NCI-H2227 treated with DMSO at 0.1 percent for 48 hours (cell line): Measurements from ENCODE around the gene DNAJC3.
"Not testable (repeated sequence)": the region's sequence is repeated elsewhere in the genome, so short reads cannot be mapped to it uniquely, and the experiment has no call there.

Experiments
- DNase-seq: peaks from one replicate; lab custom pipeline; 2025; lab: John Stamatoyannopoulos, UW

DNAJC3 gene

GRCh38 chr13:95676762-95677563 lies at the start of gene DNAJC3:
TSS of gene DNAJC3 (plus strand) at chr13:95677139. CDS start at chr13:95677256, 117 bp downstream.
- DNase-seq = peak; percentile 94

DNA sequence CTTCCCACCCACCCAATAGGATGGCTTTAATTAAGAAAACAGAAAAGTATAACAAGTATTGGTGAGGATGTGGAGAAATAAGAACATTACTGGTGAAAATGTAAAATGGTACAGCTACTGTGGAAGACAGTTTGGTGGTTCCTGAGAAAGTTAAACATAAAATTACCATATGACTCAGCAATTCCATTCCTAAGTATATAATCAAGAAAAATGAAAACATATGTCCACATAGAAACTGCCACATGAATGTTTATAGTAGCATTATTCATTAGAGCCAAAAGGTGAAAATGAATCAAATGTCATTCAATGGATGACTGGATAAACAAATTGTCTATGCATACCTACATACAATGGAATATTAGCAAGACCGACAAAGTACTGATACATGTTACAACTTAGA lies 49.3 kb upstream of the DNAJC3 start:
- DNase-seq = no peak

DNA sequence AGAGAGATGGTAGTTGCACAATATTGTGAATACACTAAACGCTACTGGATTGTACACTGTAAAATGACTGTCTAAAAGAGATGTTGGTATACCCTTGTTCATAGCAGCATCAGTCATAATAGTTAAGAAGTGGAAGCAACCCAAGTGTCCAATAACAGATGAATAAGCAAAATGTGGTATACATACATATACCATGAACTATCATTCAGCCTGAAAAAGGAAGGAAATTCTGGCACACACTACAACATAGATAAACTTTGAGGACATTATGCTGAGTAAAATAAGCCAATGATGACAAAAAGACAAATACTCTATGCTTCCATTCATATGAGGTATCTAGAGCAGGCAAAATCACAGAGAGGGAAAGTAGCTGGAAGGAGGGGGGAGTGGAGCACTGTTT lies 48.5 kb upstream of the DNAJC3 start:
- DNase-seq = no peak

DNA sequence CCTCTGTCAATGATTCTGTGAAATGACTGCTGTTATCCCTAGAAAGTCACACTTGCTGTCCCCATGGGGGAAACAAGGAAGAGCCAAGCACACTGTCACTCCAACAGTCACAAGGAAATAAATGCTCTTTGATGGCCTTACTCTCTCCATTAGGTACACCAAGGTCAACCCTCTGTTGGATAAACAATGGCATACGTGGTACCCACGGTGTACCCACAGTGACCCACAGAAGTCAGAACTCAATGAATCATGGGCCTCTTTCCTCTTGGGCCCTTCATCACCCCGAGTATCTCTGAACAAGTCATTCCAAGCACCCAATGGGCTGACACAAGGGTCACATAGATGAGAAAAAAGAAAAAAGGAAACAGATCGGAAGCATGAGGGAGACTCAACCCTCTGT lies 47.9 kb upstream of the DNAJC3 start:
- DNase-seq = no peak

- no peak for DNase-seq
Measured at GRCh38 chr13:95630593-95630992, 46.3 kb upstream of the DNAJC3 start.

- DNase-seq = no peak
Measured at GRCh38 chr13:95636853-95637252, 40.1 kb upstream of the DNAJC3 start.

- DNase-seq = peak; percentile 34
Measured at GRCh38 chr13:95641291-95642027, 35.5 kb upstream of the DNAJC3 start.

- peak; percentile 38 for DNase-seq
Measured at GRCh38 chr13:95642028-95642621, 34.8 kb upstream of the DNAJC3 start.

- no peak for DNase-seq
Measured at GRCh38 chr13:95642999-95643398, 33.9 kb upstream of the DNAJC3 start.

DNA sequence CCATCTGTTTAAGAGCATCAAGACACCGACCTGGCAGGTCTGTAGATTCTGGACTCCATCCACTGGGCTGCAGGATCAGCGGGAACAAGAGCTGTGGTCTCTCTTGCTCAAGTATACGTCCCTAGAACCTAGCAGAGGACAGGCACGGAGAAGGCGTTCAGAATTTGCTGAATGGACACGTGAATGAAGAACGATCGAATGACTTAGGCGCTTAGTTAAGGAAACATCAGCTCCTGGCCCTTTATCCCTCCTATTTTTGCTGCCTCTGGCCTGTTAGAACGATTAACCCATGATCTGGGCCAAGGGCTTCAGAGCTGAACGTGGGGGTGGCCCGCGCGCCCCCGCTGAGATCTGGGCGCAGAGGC lies 33.4 kb upstream of the DNAJC3 start:
- peak; percentile 38 for DNase-seq

DNA sequence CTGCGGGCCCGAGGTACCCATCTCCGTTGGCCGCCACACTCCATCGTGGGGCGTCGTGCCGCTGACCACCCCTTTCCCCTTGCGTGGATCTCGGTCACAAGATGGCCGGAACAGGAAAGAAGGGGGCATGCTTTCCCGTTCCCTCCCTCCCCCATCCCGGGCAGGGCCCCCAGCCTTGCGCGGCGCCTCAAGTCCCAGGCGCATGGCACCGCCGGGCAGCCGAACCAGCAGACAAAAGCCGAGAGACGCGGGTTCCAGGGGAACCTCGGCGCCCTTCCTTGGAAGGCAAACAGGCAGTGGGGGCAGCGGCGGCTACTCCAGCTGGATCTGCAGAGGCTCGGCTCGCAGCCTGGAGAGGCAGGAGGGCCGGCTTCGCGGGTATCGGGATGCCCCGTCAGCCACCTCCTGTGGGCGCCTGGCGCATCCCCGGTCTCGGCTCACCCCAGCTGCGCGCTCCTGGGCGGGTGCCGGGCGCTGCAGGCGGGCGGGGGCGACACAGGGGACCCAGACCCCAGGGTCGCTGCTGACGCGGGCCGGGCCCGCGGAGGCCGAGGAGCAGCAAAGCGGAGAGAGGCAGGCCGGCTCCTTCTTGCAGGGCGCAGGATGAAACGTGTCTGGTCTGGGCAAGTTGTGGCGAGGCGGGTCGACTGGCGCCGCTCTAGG lies 32.9 kb upstream of the DNAJC3 start:
- peak; percentile 38 for DNase-seq

DNA sequence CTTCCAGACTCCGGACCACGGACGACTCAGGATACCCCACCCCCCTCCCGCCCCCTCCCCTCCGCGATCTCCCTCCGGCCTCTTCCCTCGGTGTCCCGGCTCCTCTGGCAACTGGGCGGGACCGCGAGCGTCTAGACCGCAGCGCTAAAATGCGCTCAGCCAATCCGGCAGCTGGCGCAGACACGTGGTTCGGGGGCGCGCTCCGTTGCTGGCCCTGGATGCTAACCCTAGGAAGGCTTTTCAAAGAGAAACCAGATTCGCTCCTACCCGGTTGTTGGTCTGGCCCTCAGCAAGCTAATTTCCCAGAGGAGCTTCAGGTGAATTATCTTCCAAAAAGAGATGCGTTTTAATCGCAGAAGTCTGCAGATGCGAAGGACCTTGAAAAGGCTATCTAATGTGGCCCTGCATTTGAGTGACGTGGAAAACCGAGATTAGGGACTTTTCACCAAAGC lies 32.3 kb upstream of the DNAJC3 start, which contains the start of gene DZIP1:
DZIP1 (minus strand) TSS at position 106 of the 452 bp plus-strand sequence. CDS start 2,677 bp downstream, outside the sequence.
- peak; percentile 75 for DNase-seq

- no peak for DNase-seq
Measured at GRCh38 chr13:95647321-95647720, 29.6 kb upstream of the DNAJC3 start.

DNA sequence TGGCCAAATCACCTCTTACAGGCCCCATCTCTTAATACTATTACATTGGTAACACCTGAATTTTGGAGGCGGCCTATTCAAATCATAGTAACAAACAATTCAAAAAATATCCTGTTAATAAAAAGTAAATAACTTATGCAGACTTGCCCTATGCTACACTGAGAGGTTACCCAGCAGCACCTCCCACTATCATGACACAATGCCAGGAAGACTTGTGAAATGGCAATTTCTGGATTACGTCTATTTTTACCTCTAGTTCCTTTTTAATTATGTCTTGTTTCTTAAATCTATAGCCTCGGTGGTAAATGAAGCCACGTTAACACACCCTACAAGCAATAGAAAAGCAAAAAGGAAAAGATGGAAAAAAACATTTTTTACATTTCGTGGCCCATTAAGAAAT lies 26.2 kb upstream of the DNAJC3 start:
- DNase-seq = no peak

- no peak for DNase-seq
Measured at GRCh38 chr13:95652244-95652764, 24.6 kb upstream of the DNAJC3 start.

GRCh38 chr13:95652821-95653220 lies 24.1 kb upstream of the DNAJC3 start:
- DNase-seq = no peak

DNA sequence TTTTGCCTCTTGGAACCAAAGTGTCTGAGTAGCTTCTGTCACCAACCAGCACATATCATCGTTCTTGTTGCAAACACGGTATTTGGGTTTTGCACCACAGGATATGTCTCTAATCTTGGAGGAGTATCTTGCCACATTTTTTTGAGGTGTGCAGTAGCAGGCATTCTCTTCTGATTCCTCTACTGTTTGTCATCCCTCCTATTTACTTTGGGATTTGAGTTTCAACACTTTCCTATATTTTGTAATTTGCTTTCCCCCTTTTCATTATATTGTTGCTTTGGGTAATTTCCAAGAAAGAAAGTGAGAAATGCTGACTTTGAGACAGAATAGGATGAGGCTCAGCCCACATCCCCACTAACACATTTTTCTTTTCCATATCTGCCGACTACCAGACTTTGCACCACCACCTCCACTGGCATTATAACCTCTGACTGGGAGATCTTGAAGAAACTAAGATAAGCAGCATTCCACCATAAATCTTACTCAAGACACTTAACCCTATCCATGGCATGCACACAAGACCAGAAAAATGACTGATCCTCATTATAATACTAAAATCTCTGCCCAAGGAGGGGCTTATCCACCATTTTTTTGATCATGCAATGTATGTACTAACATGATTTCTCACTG lies 20.4 kb upstream of the DNAJC3 start:
- DNase-seq = no peak

- DNase-seq = no peak
Measured at GRCh38 chr13:95659500-95659899, 17.4 kb upstream of the DNAJC3 start.

- DNase-seq = peak; percentile 0
Measured at GRCh38 chr13:95660981-95661581, 15.9 kb upstream of the DNAJC3 start.

GRCh38 chr13:95667235-95667634 lies 9.7 kb upstream of the DNAJC3 start:
- not testable (repeated sequence) for DNase-seq

GRCh38 chr13:95671597-95671996 lies 5.3 kb upstream of the DNAJC3 start:
- DNase-seq = no peak
